GM10266 (cell line): ENCODE data around the gene DCLK3.

Experiments
- DNase-seq: peaks from one replicate; pipeline ENCODE4 v3.0.0; 2012; ENCODE audit errors: extremely low spot score
- TF ChIP-seq, protein P1 (sequence below): IDR thresholded peaks from 2 replicates; pipeline ENCODE4 v1.5.1; 2012; ENCODE audit warnings: mild to moderate bottlenecking, low read depth; ENCODE audit not compliant: control insufficient read depth, insufficient read depth; ENCODE audit errors: missing control alignments

The DCLK3 gene

DNA sequence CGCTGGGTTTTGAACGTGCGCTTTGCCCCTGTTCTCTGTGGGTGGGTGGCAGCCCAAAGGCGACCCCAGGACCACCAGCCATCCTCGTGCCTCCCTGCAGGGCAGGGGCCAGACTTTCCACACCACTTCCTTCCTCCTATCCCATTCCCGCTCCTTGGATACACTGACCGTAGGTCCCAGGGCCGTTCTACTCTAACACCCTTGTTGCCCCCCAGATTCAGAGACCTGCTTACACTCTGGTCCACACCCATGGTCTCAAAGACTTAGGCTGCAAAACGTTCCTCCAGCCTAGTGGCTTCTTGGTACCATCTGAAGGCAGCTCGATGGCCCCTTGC, 318 bp upstream of the DCLK3 start:
- DNase-seq, result no peak
- TF ChIP-seq, protein P1, sequence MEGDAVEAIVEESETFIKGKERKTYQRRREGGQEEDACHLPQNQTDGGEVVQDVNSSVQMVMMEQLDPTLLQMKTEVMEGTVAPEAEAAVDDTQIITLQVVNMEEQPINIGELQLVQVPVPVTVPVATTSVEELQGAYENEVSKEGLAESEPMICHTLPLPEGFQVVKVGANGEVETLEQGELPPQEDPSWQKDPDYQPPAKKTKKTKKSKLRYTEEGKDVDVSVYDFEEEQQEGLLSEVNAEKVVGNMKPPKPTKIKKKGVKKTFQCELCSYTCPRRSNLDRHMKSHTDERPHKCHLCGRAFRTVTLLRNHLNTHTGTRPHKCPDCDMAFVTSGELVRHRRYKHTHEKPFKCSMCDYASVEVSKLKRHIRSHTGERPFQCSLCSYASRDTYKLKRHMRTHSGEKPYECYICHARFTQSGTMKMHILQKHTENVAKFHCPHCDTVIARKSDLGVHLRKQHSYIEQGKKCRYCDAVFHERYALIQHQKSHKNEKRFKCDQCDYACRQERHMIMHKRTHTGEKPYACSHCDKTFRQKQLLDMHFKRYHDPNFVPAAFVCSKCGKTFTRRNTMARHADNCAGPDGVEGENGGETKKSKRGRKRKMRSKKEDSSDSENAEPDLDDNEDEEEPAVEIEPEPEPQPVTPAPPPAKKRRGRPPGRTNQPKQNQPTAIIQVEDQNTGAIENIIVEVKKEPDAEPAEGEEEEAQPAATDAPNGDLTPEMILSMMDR, result no peak

DNA sequence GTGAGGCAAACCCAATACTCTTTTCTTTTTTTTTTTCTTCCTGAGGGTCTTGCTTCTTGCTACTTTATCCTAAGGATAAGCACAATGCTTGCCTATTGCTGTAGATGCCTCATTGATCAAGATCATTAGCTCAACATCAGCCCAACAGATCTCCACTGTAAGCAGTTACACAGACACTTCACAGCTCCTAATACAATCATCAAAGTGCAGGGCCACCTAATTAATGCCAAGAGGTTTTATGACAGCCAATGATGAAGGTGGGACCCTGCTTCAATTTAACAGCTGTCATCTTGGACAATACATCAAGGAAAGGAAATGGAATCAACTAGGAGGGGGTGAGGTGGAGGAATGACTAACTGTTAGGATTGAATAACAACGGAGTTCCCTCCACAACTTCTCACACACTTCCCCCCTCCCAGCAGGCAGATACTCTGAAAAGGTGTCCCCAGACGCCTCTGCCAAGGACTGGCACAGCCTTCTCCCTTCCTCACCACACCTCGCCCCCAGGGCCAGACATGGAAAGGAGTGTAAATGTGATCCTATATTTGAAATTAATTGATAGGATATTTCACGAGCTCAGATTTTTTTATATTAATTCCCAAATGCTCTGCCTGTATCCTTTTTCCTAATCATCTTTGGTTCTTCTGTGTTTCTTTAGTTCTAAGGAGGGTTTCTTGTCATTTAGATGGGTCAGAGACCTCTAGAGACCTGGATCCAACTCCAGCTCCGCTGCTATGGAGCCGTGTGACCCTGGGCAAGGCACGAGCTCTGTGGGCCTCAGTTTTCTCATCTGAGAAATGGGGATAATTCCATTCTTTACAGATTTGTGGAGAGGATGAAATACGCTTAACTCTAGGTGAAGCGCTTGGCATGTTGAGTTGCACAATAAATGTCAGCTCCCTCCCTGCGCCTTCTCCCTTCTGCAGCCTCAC, 1.2 kb downstream of the DCLK3 start:
- peak; percentile 24 for DNase-seq
- TF ChIP-seq, protein P1, result no peak

DNA sequence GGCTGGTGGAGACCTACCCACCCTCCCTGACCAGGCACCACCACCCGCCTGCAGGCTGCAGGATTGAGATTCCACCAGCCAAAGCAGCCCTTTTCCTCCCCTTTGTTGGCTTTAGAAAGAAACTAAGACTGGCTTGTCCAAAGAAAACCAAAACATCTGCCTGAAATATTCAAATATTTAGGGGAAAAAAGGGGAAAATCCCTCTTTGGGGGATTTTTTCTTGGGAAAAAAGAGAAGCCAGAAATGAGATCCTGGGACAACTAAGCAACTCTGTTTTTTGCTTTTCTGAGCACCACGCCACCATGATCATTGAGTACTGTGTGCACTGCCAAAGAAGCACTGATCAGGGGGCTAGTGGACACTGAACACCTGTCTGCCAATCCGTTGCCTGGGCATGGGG, 2.6 kb downstream of the DCLK3 start:
- TF ChIP-seq, protein P1, result no peak
- no peak for DNase-seq

DNA sequence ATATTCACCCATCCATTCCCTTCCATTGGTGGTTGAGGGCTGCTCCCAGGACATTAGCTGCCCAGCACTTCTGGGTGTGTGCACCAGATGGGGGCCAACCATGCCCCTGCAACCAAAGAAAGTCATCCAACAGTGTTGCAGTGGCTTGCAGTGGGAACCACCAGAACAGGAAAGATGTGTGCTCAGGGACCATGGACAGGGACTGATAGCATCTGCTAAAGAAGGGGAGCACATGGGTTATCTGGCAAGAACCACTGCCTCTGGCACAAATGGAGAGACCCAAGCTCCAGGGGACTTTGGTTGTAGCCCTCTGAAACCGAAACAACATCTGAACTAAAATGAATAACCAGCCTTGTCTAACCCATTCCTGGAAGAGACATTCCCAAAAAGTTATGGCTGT, 8.1 kb downstream of the DCLK3 start:
- TF ChIP-seq, protein P1, result no peak
- no peak for DNase-seq

DNA sequence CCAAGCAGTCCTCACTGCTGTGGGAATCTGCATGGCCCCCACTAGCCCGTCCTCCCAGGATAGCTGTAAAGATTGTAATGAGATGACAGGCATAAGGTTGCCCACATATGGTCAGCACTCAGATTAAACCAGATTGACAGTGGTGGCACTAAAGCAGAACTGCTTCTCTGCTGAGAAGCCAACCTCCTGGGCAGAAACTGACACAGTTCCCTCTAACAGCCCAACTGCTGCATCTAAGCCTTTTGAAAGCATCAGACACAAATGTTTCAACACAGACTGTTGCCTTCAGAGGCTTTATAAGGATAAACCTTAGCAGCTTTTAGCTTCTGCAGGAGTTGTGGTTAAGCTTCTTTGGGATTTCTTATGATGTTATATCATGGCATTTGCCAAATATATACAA, 13.0 kb downstream of the DCLK3 start:
- DNase-seq, result no peak
- TF ChIP-seq, protein P1, result no peak

DNA sequence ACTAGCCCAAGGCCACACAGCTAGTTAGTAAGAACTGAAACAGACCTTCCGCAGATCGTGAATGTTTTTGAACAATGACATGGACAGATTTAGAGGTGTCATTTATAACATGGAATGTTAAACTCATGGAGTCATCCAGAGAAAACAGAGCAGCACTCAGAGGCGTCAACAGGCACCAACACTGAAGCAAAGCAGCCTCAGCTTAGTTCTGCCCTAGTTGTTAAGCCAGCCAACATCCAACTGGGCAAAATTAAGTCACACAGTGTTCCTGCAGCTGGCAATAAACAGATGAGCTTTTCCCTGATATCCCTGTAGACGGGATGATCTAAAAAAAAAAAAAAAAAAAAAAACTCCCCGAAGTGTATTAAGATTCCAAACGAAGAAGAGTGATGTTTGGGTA, 13.6 kb downstream of the DCLK3 start:
- TF ChIP-seq, protein P1, result no peak
- no peak for DNase-seq

DNA sequence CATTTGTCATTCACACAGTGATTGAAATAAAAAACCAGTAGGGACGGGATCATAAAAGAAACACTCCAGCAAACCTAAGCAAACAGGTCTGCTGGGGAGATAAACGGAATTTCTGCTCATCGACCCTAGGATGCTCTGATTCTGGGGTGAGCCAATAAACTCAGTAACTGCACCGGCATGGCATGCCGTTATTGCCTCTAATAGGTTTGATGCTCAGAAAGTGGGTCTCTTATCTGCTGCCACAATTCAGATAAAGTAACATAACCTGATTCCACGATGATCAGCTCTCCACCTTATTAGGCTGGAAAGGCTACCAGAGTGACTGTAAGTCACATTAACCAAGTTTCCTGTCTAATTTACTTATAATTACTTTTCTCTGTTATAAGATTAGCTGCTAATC, 19.6 kb downstream of the DCLK3 start:
- DNase-seq, result no peak
- TF ChIP-seq, protein P1, result no peak
